K562 (cell line): ENCODE measurements around the gene C5orf47. TPM values are rescaled to one million over a fixed set of nuclear protein-coding genes. Genes with fewer than 3 reads are reported as not detected.

Experiments
- ATAC-seq: fragments of 200-7000 bp; cut with Tn5 transposase; 3 replicates; pipeline ENCODE4 v1.9.1; 2020; ENCODE audit warnings: moderate library complexity
- BruUV-seq: library from RNA; stranded (reverse); fragments of 400-500 nt; replicated peaks from 2 replicates; lab custom pipeline; 2021; lab: Mats Ljungman, UMichigan
- CTCF ChIA-PET: fragments of 300-600 bp; formaldehyde crosslinking; extraction: SDS; loops from one replicate; lab custom pipeline; 2021; ENCODE audit warnings: low intra/inter-chr PET ratio; lab: Yijun Ruan, JAX
- POLR2A ChIA-PET: fragments of 300-600, 350-650 bp; sonication (Branson Sonifier 250); formaldehyde crosslinking; extraction: SDS; loops from one replicate; lab custom pipeline; 2021; ENCODE audit warnings: antibody characterized with exemption, inconsistent platforms; lab: Yijun Ruan, JAX
- DNase-seq, 4 experiments: peaks; one replicate each; pipeline versions ENCODE4 v3.0.0 to v3.0.0-alpha.2; 2011 to 2018; ENCODE audit warnings: low spot score in 3 of 4, mixed read lengths in 3 of 4; ENCODE audit errors: extremely low read depth in 1 of 4
- FAIRE-seq: peaks from 2 replicates; lab custom pipeline; 2011; peaks lifted over from hg19 to GRCh38; lab: Jason Lieb, UNC
- H2AFZ ChIP-seq: 2 replicates; pipeline ENCODE4 v1.6.0; 2011; ENCODE audit warnings: low read depth, low read length, control low read depth, inconsistent platforms
- H3K27ac ChIP-seq: fragments of 200-600 bp; 3 replicates; pipeline ENCODE4 v1.8.0; 2011; ENCODE audit warnings: low read depth, mild to moderate bottlenecking, control low read depth, inconsistent platforms, low read length, moderate library complexity, mixed read lengths; ENCODE audit errors: extremely low read depth
- H3K27me3 ChIP-seq, 2 experiments: fragments of 300-600 bp in 1 of 2; 2 replicates in 1 of 2; 3 replicates in 1 of 2; pipeline versions ENCODE4 v1.6.0 to v1.8.0; 2011; ENCODE audit warnings: inconsistent platforms in 2 of 2, low read length in 2 of 2, mild to moderate bottlenecking in 1 of 2, mixed read lengths in 1 of 2, moderate library complexity in 1 of 2; ENCODE audit not compliant: control insufficient read depth in 2 of 2, insufficient read depth in 2 of 2
- H3K36me3 ChIP-seq: fragments of 300-600 bp; 3 replicates; pipeline ENCODE4 v1.8.0; 2011; ENCODE audit warnings: mild to moderate bottlenecking, low read length, inconsistent platforms; ENCODE audit not compliant: control insufficient read depth, insufficient read depth
- H3K4me1 ChIP-seq, 2 experiments: fragments of 200-600 bp in 1 of 2; replicated peaks in 1 of 2; 2 replicates in 1 of 2; 3 replicates in 1 of 2; pipeline versions ENCODE4 v1.5.1 to v1.8.0; 2011; ENCODE audit warnings: inconsistent platforms in 2 of 2, low read length in 2 of 2, mild to moderate bottlenecking in 1 of 2, mixed read lengths in 1 of 2, moderate library complexity in 1 of 2; ENCODE audit not compliant: control insufficient read depth in 2 of 2, insufficient read depth in 2 of 2
- H3K4me2 ChIP-seq: 2 replicates; pipeline ENCODE4 v1.6.1; 2011; ENCODE audit warnings: low read length, control low read depth, inconsistent platforms, mixed read lengths; ENCODE audit not compliant: insufficient read depth
- H3K4me3 ChIP-seq: fragments of 200-600 bp; sonication (generic), shearing (Covaris generic); 2 replicates; pipeline ENCODE4 v1.5.1; 2016; ENCODE audit warnings: control low read depth, inconsistent platforms
- H3K79me2 ChIP-seq: fragments of 200-600 bp; 3 replicates; pipeline ENCODE4 v1.8.0; 2011; ENCODE audit warnings: low read length, inconsistent platforms; ENCODE audit not compliant: control insufficient read depth, insufficient read depth
- H3K9ac ChIP-seq, 2 experiments: 2 replicates each; pipeline versions ENCODE4 v1.6.0 to v1.6.1; 2011; ENCODE audit warnings: low read depth in 2 of 2, low read length in 2 of 2, control low read depth in 1 of 2, inconsistent platforms in 1 of 2, mild to moderate bottlenecking in 1 of 2, mixed read lengths in 1 of 2; ENCODE audit not compliant: insufficient read depth in 1 of 2
- H3K9me1 ChIP-seq: one replicate; pipeline ENCODE4 v1.6.0; 2011; ENCODE audit warnings: inconsistent platforms, mild to moderate bottlenecking, low read length, moderate library complexity; ENCODE audit not compliant: control insufficient read depth, insufficient read depth
- H3K9me3 ChIP-seq: replicated peaks from 2 replicates; pipeline ENCODE4 v1.5.1; 2011; ENCODE audit warnings: low read depth, low read length, inconsistent platforms; ENCODE audit not compliant: control insufficient read depth, insufficient read depth
- H4K20me1 ChIP-seq: replicated peaks from 2 replicates; pipeline ENCODE4 v1.6.1; 2011; ENCODE audit warnings: low read length, inconsistent platforms, mixed read lengths; ENCODE audit not compliant: control insufficient read depth, insufficient read depth
- ATF3 ChIP-seq, 2 experiments: fragments of 450-650 bp in 1 of 2; sonication (generic) in 1 of 2; formaldehyde crosslinking in 1 of 2; IDR thresholded peaks in 1 of 2; conservative IDR thresholded peaks in 1 of 2; 2 replicates each; pipeline versions ENCODE4 v1.6.1 to v1.8.1; 2016 to 2023; ENCODE audit warnings: mild to moderate bottlenecking in 2 of 2, moderate library complexity in 2 of 2, inconsistent platforms in 1 of 2, missing genetic modification reagents in 1 of 2
- EHMT2 ChIP-seq: fragments of 450-650 bp; IDR thresholded peaks from 2 replicates; pipeline ENCODE4 v1.6.1; 2018; ENCODE audit warnings: antibody characterized with exemption
- ELF1 ChIP-seq: fragments of 200-800 bp; sonication (Bioruptor generic); IDR thresholded peaks from 2 replicates; pipeline ENCODE4 v1.6.1; 2016; ENCODE audit warnings: missing genetic modification characterization, missing compliant biosample characterization
- HBP1 ChIP-seq: fragments of 450-650 bp; formaldehyde crosslinking; IDR thresholded peaks from 2 replicates; pipeline ENCODE4 v1.4.0; 2022; ENCODE audit warnings: missing genetic modification characterization
- HDAC2 ChIP-seq: fragments of 450-650 bp; IDR thresholded peaks from 2 replicates; pipeline ENCODE4 v1.6.1; 2016; ENCODE audit warnings: mild to moderate bottlenecking
- HDAC6 ChIP-seq: IDR thresholded peaks from 2 replicates; pipeline ENCODE4 v1.6.1; 2012; ENCODE audit warnings: low read depth, mild to moderate bottlenecking, control low read depth, inconsistent platforms, low read length, moderate library complexity
- HNRNPLL ChIP-seq: fragments of 200-400 bp; formaldehyde crosslinking; IDR thresholded peaks from 2 replicates; pipeline ENCODE4 v1.6.1; 2017; ENCODE audit warnings: low read length, low read depth, mild to moderate bottlenecking; ENCODE audit not compliant: poor library complexity, severe bottlenecking
- MTA2 ChIP-seq: fragments of 450-650 bp; IDR thresholded peaks from 2 replicates; pipeline ENCODE4 v1.6.1; 2016; ENCODE audit warnings: low read depth
- NFXL1 ChIP-seq: fragments of 450-650 bp; formaldehyde crosslinking; IDR thresholded peaks from 2 replicates; pipeline ENCODE4 v1.4.0; 2021; ENCODE audit warnings: mild to moderate bottlenecking
- POLR2A ChIP-seq: fragments of 450-650 bp; conservative IDR thresholded peaks from 2 replicates; pipeline ENCODE4 v1.6.1; 2016
- RAD21 ChIP-seq, 2 experiments: fragments of 250-450 bp in 1 of 2; fragments of 450-650 bp in 1 of 2; sonication (Bioruptor Pico) in 1 of 2; formaldehyde crosslinking in 1 of 2; IDR thresholded peaks in 1 of 2; conservative IDR thresholded peaks in 1 of 2; 2 replicates each; pipeline versions ENCODE4 v1.4.0 to v1.8.0; 2020 to 2022; ENCODE audit warnings: mild to moderate bottlenecking in 2 of 2, moderate library complexity in 1 of 2
- SETDB1 ChIP-seq: IDR thresholded peaks from one replicate; pipeline ENCODE4 v1.6.1; 2012; ENCODE audit warnings: low read length, control low read depth, inconsistent platforms
- SMAD2 ChIP-seq: fragments of 150-350 bp; IDR thresholded peaks from 2 replicates; pipeline ENCODE4 v1.6.1; 2014; ENCODE audit warnings: low read depth, mild to moderate bottlenecking, low read length
- TAF7 ChIP-seq: fragments of 450-650 bp; IDR thresholded peaks from 2 replicates; pipeline ENCODE4 v1.6.1; 2016; ENCODE audit warnings: missing genetic modification characterization, missing compliant biosample characterization
- TCF7L2 ChIP-seq: fragments of 150-350 bp; IDR thresholded peaks from 2 replicates; pipeline ENCODE4 v1.6.1; 2016; ENCODE audit warnings: low read depth, mild to moderate bottlenecking, low read length, moderate library complexity
- TFAP4 ChIP-seq: sonication (generic); formaldehyde crosslinking; IDR thresholded peaks from 2 replicates; pipeline ENCODE4 v1.8.0; 2022; ENCODE audit warnings: missing genetic modification reagents, mild to moderate bottlenecking, moderate library complexity, borderline replicate concordance
- ZNF146 ChIP-seq: IDR thresholded peaks from one replicate; pipeline ENCODE4 v1.6.1; 2018; ENCODE audit warnings: missing compliant biosample characterization; ENCODE audit not compliant: unreplicated experiment
- ZNF239 ChIP-seq: fragments of 250-450 bp; sonication (Bioruptor Pico); IDR thresholded peaks from 2 replicates; pipeline ENCODE4 v1.4.0; 2020; ENCODE audit warnings: mild to moderate bottlenecking
- WGBS: fragments of 100-300 bp; shearing (Covaris generic); methylation state at CpG from one replicate; pipeline ENCODE4 v1.1.6; 2016; ENCODE audit warnings: low coverage, mixed read lengths; ENCODE audit not compliant: insufficient coverage; ENCODE audit errors: missing lambda C conversion rate; 5-methylcytosine and 5-hydroxymethylcytosine counted together
- in situ Hi-C: fragments of 300-500 bp; cut with MboI; formaldehyde crosslinking; loops from 4 replicates; pipeline ENCODE4 v1.15.0; 2018; ENCODE audit warnings: inconsistent platforms, mixed read lengths
- intact Hi-C: fragments of 100-400 bp; cut with micrococcal nuclease; formaldehyde crosslinking; loops from 2 replicates; pipeline ENCODE4 v1.14.2; 2022
- polyA plus RNA-seq, 8 experiments: library from polyadenylated mRNA; depleted of rRNA in 4 of 8; stranded (reverse) in 5 of 8; unstranded in 3 of 8; fragments of >200 nt; fragmentation: Nextera tagmentation in 2 of 8; fragmentation: Illumina TruSeq in 1 of 8; extraction: Ambion mirVana in 2 of 8; extraction: Trizol in 1 of 8; gene quantifications; 2 replicates each; pipeline versions ENCODE4 v1.2.1 to v1.2.3, GENCODE V29; 2011 to 2014; ENCODE audit warnings: inconsistent platforms in 1 of 8, missing spikeins in 1 of 8
- total RNA-seq, 7 experiments: library from RNA; depleted of rRNA in 6 of 7; stranded (reverse); fragments of >200 nt in 6 of 7; fragmentation: Illumina TruSeq in 2 of 7; extraction: Trizol in 2 of 7; gene quantifications; 2 replicates each; pipeline versions ENCODE4 v1.2.1 to v1.2.3, GENCODE V29; 2011 to 2021; ENCODE audit warnings: low replicate concordance in 1 of 7

C5orf47 gene
- total and polyA plus RNA-seq, 9 of the 15 experiments (the other 6 are each of a cell fraction or from before 2014, with no cell fraction given), result 0.08 TPM; not detected in 8

GRCh38 chr5:174045470-174046025, 56.6 kb downstream of the C5orf47 start, which contains the start of gene NSG2 (continued):
- TF ChIP-seq EHMT2, result peak; percentile 96
- TF ChIP-seq POLR2A, result no peak
- TF ChIP-seq ATF3 (IDR thresholded peaks at IDR 0.05), result no peak
- no peak for TF ChIP-seq ATF3 (CRISPR knock-in tag; conservative IDR thresholded peaks at IDR 0.05)

GRCh38 chr5:174046558-174046957, 57.6 kb downstream of the C5orf47 start:
- H3K27me3 ChIP-seq, result no peaks in the 10 kb centered on the region
- no peaks in the 10 kb centered on the region; the same call in 1 of the 2 replicates for H4K20me1 ChIP-seq
- H3K27ac ChIP-seq, result no peak overlapping the region
- ATAC-seq (no peak), DNase-seq (no peak), FAIRE-seq (no peak)
- no peak for TF ChIP-seq MTA2
- TF ChIP-seq ELF1 (tag), result no peak
- no peak for TF ChIP-seq NFXL1 (CRISPR knock-in tag)
- no peak for TF ChIP-seq ZNF239 (CRISPR knock-in tag)
- TF ChIP-seq RAD21 (CRISPR knock-in tag; conservative IDR thresholded peaks at IDR 0.05 in 1 of 2, IDR thresholded peaks at IDR 0.05 in 1 of 2), result no peak
- no peak for TF ChIP-seq HDAC6
- no peak for TF ChIP-seq TCF7L2
- TF ChIP-seq TFAP4, result no peak
- no peak for TF ChIP-seq ZNF146
- TF ChIP-seq SETDB1, result no peak
- TF ChIP-seq HNRNPLL, result no peak
- TF ChIP-seq SMAD2, result no peak
- no peak for TF ChIP-seq TAF7
- no peak for TF ChIP-seq HDAC2
- no peak for TF ChIP-seq HBP1 (CRISPR knock-in tag)
- no peaks in the 10 kb centered on the region for H3K4me1 ChIP-seq
- no TSS peak for BruUV-seq
- CTCF ChIA-PET, result interaction anchor here (1.1 kb wide), 1 partner anchor 271 kb away, joined by 3 read pairs; no protein-coding TSS in a partner anchor
- H3K79me2 ChIP-seq, result no peaks in the 10 kb centered on the region
- 0% methylated on average over 5 of the region's 5 CpGs for WGBS
- in situ Hi-C loops, result loop anchor here (10.0 kb wide), 1 partner anchor 268 kb away; no protein-coding TSS in a partner anchor
- POLR2A ChIA-PET, result no interaction called here
- H3K9me1 ChIP-seq, result no peaks in the 10 kb centered on the region
- intact Hi-C loops, result no loop called here
- no peak overlapping the region for H3K4me3 ChIP-seq
- H3K4me2 ChIP-seq, result no peak overlapping the region
- H3K9ac ChIP-seq, result no peak overlapping the region
- no peak overlapping the region for H2AFZ ChIP-seq
- H3K9me3 ChIP-seq, result no peaks in the 10 kb centered on the region
- no peaks in the 10 kb centered on the region for H3K36me3 ChIP-seq
